ENCODE results near the gene AKR1C4. TPM values are rescaled to one million over a fixed set of nuclear protein-coding genes. Genes with fewer than 3 reads are reported as not detected.

AKR1C4 gene
- not detected for total RNA-seq

DNA sequence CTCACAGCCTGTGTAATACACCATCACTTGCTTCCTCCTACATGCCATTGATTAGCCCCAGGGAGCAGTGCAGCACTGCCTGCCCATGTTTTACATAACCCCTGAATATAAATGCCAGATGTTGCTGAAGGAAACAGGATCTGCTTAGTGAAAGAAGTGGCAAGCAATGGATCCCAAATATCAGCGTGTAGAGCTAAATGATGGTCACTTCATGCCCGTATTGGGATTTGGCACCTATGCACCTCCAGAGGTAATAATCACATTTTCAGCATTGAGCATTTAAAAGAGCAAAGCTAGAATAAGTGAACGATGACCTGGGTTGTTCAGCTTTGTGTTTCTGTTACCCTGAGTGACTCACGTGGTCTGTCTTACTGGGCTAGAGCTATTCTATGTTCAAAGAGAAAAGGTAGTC, at the start of gene AKR1C4:
TSS of gene AKR1C4 (plus strand) at position 136 of the 412 bp plus-strand sequence. CDS start at position 167, 31 bp downstream.
- ChIA-PET POLR2A (no interaction called here), CTCF (no interaction called here)
- ATAC-seq = no peak
- H3K4me3 Mint-ChIP-seq = no peak within 1 kb of the TSS
- no peaks in the 10 kb centered on the region for H3K9me3 Mint-ChIP-seq
- TF ChIP-seq, protein P1, sequence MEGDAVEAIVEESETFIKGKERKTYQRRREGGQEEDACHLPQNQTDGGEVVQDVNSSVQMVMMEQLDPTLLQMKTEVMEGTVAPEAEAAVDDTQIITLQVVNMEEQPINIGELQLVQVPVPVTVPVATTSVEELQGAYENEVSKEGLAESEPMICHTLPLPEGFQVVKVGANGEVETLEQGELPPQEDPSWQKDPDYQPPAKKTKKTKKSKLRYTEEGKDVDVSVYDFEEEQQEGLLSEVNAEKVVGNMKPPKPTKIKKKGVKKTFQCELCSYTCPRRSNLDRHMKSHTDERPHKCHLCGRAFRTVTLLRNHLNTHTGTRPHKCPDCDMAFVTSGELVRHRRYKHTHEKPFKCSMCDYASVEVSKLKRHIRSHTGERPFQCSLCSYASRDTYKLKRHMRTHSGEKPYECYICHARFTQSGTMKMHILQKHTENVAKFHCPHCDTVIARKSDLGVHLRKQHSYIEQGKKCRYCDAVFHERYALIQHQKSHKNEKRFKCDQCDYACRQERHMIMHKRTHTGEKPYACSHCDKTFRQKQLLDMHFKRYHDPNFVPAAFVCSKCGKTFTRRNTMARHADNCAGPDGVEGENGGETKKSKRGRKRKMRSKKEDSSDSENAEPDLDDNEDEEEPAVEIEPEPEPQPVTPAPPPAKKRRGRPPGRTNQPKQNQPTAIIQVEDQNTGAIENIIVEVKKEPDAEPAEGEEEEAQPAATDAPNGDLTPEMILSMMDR (IDR thresholded peaks at IDR 0.05) = no peak
- intact Hi-C loops (cut with micrococcal nuclease) = no loop called here
- no peaks in the 10 kb centered on the region for H3K4me1 Mint-ChIP-seq (ENCODE audit: low read depth)
- no peaks in the 10 kb centered on the region for H3K36me3 Mint-ChIP-seq (ENCODE audit: low read depth)
- H3K27ac Mint-ChIP-seq = no peak within 1 kb of the TSS
- no peak for DNase-seq
- H3K27me3 Mint-ChIP-seq = peaks cover 3% of the 10 kb centered on the region

DNA sequence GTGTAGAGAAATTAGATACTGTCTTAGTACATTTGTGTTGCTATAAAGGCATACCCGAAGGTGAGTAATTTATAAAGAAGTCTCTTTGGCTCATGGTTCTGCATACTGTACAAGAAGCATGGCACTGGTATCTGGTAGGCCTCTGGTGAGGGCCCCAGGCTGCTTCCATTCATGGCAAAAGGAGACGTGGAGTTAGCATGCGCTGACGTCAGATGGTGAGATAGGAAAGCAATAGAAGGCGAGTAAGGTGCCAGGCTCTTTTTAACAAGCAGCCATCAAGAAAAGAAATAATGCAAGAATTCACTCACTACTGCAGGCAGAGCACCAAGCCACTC, 49.8 kb upstream of the AKR1C4 start:
- no peaks in the 10 kb centered on the region for H3K4me1 Mint-ChIP-seq (ENCODE audit: low read depth)
- H3K4me3 Mint-ChIP-seq = no peak overlapping the region
- DNase-seq (no peak), ATAC-seq (no peak)
- H3K27me3 Mint-ChIP-seq = no peaks in the 10 kb centered on the region
- ChIA-PET CTCF (no interaction called here), POLR2A (no interaction called here)
- peaks cover 9% of the 10 kb centered on the region for H3K9me3 Mint-ChIP-seq
- H3K27ac Mint-ChIP-seq = no peak overlapping the region
- TF ChIP-seq, protein P1 (IDR thresholded peaks at IDR 0.05) = no peak
- intact Hi-C loops (cut with micrococcal nuclease) = no loop called here
- H3K36me3 Mint-ChIP-seq (ENCODE audit: low read depth) = no peaks in the 10 kb centered on the region

DNA sequence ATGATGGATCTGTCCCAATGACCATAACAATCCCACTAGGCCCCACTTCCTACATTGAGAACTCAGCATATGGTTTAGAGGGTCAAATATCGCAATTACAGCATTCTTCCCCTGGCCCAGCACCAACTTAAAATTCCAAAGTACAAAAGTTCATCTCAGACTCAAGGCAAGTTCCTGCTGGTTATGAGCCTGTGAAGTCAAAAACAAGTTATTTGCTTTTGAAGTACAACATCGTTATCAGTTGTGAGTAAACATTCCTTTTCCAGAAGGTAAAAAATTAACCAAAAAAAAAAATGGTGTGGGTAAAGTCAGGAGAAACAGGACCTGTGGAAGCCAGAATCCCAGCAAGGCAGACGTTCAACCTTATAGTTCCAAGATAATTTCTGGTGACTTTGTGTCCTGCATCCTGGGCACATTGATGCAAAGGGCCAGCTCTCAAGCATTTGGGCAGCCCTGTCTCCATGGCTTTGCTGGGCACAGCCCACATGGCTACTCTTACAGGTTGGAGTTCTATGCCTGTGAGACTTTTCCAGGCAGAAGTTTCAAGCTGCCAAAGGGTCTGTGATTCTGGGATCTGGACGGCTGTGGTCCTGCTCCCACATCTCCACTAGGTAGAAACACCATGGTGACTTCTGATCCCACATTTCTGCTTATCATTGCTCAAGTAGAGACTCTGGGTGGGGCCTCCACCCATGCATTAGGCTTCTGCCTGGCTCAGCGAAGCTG, 49.2 kb upstream of the AKR1C4 start:
- POLR2A ChIA-PET = no interaction called here
- TF ChIP-seq, protein P1 (IDR thresholded peaks at IDR 0.05) = no peak
- no peak overlapping the region for H3K27ac Mint-ChIP-seq
- no peaks in the 10 kb centered on the region for H3K36me3 Mint-ChIP-seq (ENCODE audit: low read depth)
- no peak for DNase-seq
- H3K9me3 Mint-ChIP-seq = peaks cover 9% of the 10 kb centered on the region
- H3K27me3 Mint-ChIP-seq = peaks cover 1% of the 10 kb centered on the region
- intact Hi-C loops (cut with micrococcal nuclease) = no loop called here
- no peak for ATAC-seq
- no peaks in the 10 kb centered on the region for H3K4me1 Mint-ChIP-seq (ENCODE audit: low read depth)
- no peak overlapping the region for H3K4me3 Mint-ChIP-seq
- CTCF ChIA-PET = no interaction called here

DNA sequence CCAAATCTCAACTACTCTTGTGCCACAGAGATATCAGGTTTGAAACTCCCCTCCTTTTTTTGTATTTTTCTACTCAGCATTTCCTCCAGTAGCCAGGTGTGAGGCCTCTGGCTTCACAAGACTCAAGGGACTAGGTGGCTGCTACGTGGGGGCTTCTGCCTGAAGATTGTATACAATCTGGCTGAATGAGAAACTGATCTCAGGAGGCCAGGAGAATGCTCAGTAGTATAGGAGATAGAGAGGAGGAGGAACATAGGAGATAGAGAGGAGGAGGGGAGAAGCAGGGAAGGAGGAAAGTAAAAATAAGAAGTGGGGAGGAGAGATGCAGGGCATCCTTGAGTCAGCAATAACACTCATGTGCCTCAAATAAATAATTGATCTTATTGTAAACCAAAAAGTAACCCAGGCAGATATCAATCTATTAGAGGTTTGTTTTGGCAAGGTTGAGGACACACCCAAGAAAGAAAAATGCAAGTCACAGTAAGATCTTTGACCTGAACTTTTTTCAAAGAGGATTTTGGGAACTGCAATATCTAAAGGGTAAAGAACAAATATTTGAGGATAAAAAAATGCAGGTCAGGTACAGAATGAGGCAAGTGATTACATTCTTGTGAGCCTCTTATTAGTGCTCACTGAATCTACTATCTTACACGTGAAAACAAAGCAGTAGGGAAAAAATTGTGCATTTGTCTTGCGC, 48.5 kb upstream of the AKR1C4 start:
- H3K4me1 Mint-ChIP-seq (ENCODE audit: low read depth) = no peaks in the 10 kb centered on the region

DNA sequence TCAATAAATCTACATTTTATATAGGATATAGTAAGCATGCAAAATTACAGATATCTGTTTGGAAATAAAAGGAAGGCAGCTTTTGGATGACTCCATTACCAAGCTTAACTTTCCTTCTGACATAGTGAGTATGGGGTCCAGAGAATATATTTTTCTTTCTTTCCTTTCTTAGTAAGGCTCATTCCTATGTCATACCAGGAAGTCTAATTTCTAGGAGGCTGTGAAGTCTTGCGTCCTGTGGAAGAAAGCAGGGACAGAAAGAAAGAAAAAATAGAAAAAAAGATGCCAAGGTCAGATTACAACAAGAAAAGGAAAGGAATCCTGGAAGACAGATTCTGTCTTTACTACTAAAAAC, 48.0 kb upstream of the AKR1C4 start:
- intact Hi-C loops (cut with micrococcal nuclease) = no loop called here
- peaks cover 9% of the 10 kb centered on the region for H3K9me3 Mint-ChIP-seq

More for the DNA sequence above, 48.5 kb upstream of the AKR1C4 start:
- DNase-seq = no peak
- Mint-ChIP-seq H3K36me3 (ENCODE audit: low read depth) (no peaks in the 10 kb centered on the region), H3K27ac (no peak overlapping the region), H3K27me3 (peaks cover 1% of the 10 kb centered on the region), H3K4me3 (no peak overlapping the region), H3K9me3 (peaks cover 9% of the 10 kb centered on the region)
- TF ChIP-seq, protein P1 (IDR thresholded peaks at IDR 0.05) = no peak
- ChIA-PET CTCF (no interaction called here), POLR2A (no interaction called here)
- intact Hi-C loops (cut with micrococcal nuclease) = no loop called here
- no peak for ATAC-seq

More for the DNA sequence above, 48.0 kb upstream of the AKR1C4 start:
- peaks cover 1% of the 10 kb centered on the region for H3K27me3 Mint-ChIP-seq
- no peak overlapping the region for H3K27ac Mint-ChIP-seq
- ChIA-PET POLR2A (no interaction called here), CTCF (no interaction called here)
- H3K4me1 Mint-ChIP-seq (ENCODE audit: low read depth) = no peaks in the 10 kb centered on the region
- no peak overlapping the region for H3K4me3 Mint-ChIP-seq
- no peak for DNase-seq
- TF ChIP-seq, protein P1 (IDR thresholded peaks at IDR 0.05) = no peak
- no peaks in the 10 kb centered on the region for H3K36me3 Mint-ChIP-seq (ENCODE audit: low read depth)
- no peak for ATAC-seq
